ENCODE results near the gene IMMP1L.

Gene IMMP1L

DNA sequence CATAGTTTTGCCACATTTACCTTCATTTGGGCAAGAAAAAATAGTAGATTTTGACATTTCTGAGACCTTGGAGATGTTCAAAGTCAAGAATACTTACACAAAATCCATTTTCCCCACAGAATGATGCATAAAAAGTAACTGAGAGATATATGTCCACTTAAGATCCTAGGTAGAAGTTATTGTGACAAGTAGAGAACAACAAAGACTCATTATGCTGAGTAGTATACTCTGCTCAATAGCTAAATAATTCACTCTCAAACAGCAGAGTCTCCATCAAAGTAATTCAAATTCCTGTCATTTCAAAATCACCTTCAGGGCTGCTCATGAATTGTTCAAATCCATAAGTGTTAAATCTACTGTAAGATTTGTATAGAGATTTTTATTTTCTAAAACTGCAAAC is 35.3 kb downstream of the IMMP1L start:
- no peak overlapping the region for H3K27ac ChIP-seq
- H3K4me1 ChIP-seq: no peaks in the 10 kb centered on the region
- no peaks in the 10 kb centered on the region for H3K27me3 ChIP-seq
- no peak overlapping the region for H3K4me3 ChIP-seq
- intact Hi-C loops (cut with DNase I; ENCODE audit: low total_unique reads): no loop called here
- TF ChIP-seq, protein P1, sequence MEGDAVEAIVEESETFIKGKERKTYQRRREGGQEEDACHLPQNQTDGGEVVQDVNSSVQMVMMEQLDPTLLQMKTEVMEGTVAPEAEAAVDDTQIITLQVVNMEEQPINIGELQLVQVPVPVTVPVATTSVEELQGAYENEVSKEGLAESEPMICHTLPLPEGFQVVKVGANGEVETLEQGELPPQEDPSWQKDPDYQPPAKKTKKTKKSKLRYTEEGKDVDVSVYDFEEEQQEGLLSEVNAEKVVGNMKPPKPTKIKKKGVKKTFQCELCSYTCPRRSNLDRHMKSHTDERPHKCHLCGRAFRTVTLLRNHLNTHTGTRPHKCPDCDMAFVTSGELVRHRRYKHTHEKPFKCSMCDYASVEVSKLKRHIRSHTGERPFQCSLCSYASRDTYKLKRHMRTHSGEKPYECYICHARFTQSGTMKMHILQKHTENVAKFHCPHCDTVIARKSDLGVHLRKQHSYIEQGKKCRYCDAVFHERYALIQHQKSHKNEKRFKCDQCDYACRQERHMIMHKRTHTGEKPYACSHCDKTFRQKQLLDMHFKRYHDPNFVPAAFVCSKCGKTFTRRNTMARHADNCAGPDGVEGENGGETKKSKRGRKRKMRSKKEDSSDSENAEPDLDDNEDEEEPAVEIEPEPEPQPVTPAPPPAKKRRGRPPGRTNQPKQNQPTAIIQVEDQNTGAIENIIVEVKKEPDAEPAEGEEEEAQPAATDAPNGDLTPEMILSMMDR (IDR thresholded peaks at IDR 0.05): no peak
- H3K36me3 ChIP-seq: no peaks in the 10 kb centered on the region
- no peak for DNase-seq
- no peaks in the 10 kb centered on the region for H3K9me3 ChIP-seq

DNA sequence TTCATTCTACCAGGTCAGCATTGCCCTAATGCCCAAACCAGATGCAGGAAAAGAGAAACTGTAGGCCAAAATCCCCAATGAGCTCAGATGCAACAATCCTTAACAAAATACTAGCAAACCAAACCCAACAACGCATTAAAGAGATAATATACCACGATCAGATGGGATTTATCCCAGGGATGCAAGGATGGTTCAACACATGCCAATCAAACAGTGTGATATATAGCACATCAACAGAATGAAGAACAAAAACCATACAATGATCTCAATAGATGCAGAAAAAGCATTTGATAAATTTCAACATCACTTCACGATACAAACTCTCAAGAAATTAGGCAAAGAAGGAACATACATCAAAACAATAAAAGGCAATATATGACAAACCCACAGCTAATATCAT is 45.0 kb downstream of the IMMP1L start:
- TF ChIP-seq, protein P1 (IDR thresholded peaks at IDR 0.05): no peak
- H3K4me3 ChIP-seq: no peak overlapping the region
- no peaks in the 10 kb centered on the region for H3K27me3 ChIP-seq
- H3K36me3 ChIP-seq: peaks cover 4 to 12% (median 11%) of the 10 kb centered on the region in 3 donors
- intact Hi-C loops (cut with DNase I; ENCODE audit: low total_unique reads): no loop called here
- DNase-seq: no peak
- no peaks in the 10 kb centered on the region for H3K4me1 ChIP-seq
- H3K9me3 ChIP-seq: peaks cover 0 to 18% (median 13%) of the 10 kb centered on the region in 3 donors
- H3K27ac ChIP-seq: no peak overlapping the region

DNA sequence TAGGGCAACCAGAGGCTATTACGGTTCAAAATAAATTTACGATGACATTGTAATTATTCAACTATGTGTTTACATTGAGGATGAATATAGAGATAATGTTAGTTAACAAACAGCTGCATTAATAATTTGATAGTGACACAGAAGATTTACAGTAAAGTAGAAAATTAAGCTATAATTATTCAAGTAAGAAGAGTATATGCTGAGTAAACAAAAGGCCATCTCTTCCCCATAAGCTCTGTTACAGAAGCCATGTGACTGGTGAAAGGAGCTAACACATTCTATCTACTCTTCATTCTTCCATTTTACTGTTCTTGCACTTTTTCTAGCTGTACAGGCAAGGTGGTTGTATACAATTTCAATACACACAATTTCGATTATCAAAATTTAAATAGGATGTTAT is 54.2 kb downstream of the IMMP1L start:
- H3K9me3 ChIP-seq: no peaks in the 10 kb centered on the region
- H3K36me3 ChIP-seq: peaks cover 6 to 10% (median 7%) of the 10 kb centered on the region in 3 donors
- H3K4me1 ChIP-seq: no peaks in the 10 kb centered on the region
- intact Hi-C loops (cut with DNase I; ENCODE audit: low total_unique reads): loop anchor here (10.0 kb wide), 1 partner anchor 60 kb away; no protein-coding TSS in a partner anchor
- DNase-seq: no peak
- TF ChIP-seq, protein P1 (IDR thresholded peaks at IDR 0.05): no peak
- H3K27ac ChIP-seq: no peak overlapping the region
- no peaks in the 10 kb centered on the region for H3K27me3 ChIP-seq
- H3K4me3 ChIP-seq: no peak overlapping the region

DNA sequence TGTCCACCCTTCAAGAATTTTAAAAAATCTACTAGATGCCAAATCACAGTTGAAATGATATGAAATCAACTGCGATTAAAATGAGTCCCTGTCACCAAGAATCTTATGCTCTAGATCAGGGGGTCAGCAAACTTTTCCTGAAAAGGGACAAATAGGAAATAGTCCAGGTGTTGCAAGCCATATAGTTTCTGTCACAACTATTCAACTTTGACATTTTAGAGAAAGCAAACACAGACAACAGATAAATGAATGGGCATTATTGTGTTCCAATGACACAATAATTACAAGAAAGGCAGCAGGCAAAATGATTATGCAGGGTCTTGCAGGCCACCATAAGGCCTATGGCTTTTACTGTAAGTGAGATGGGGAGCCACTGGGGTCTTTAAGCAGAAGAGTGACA is 58.6 kb downstream of the IMMP1L start:
- intact Hi-C loops (cut with DNase I; ENCODE audit: low total_unique reads): loop anchor here (10.0 kb wide), 1 partner anchor 56 kb away; no protein-coding TSS in a partner anchor
- TF ChIP-seq, protein P1 (IDR thresholded peaks at IDR 0.05): no peak
- no peak for DNase-seq
- Histone ChIP-seq H3K36me3 (peaks cover 6 to 12% (median 10%) of the 10 kb centered on the region in 3 donors), H3K4me3 (no peak overlapping the region), H3K27ac (no peak overlapping the region), H3K9me3 (no peaks in the 10 kb centered on the region), H3K27me3 (no peaks in the 10 kb centered on the region), H3K4me1 (no peaks in the 10 kb centered on the region)

DNA sequence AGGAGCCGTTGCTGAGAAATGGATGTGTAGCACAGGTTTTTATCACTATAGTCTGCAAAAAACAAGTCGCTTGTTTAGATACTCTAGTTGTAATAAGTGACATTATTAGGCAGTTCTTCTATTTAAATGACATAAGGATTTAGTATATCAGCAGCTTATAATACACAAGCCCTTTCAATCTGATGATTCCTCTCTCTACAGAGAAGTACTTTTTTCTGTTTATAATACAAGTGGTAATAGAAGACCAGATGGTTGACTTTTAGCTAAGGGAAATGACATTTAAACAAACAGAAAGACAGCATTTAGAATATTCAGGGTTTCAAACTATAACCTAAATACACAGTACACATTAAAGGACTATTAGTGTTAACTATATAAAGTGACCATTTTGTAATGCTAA is 60.4 kb downstream of the IMMP1L start:
- no peak for DNase-seq
- TF ChIP-seq, protein P1 (IDR thresholded peaks at IDR 0.05): no peak
- H3K27me3 ChIP-seq: no peaks in the 10 kb centered on the region
- no peaks in the 10 kb centered on the region for H3K4me1 ChIP-seq
- H3K27ac ChIP-seq: no peak overlapping the region
- no peaks in the 10 kb centered on the region for H3K9me3 ChIP-seq
- intact Hi-C loops (cut with DNase I; ENCODE audit: low total_unique reads): no loop called here
- H3K4me3 ChIP-seq: no peak overlapping the region
- peaks cover 0 to 12% (median 10%) of the 10 kb centered on the region in 3 donors for H3K36me3 ChIP-seq

DNA sequence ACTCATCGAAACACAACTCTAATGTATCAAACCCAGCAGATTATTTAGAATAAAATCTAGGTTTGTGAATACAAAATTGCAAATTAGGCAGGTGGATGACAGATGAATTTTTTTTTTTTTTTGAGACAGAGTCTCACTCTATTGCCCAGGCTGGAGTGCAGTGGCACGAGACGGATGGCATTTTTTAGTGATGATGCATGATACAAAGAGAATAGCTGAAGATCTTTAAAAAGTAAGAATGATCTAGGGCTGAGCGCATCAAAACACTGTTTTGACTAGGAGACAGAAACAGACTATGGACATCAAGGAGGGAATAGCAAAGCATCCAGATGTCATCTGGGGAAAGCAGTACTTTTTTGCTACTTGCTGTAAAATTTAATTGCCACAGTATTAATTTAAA is 63.8 kb downstream of the IMMP1L start:
- Histone ChIP-seq H3K4me3 (no peak overlapping the region), H3K27ac (no peak overlapping the region), H3K27me3 (no peaks in the 10 kb centered on the region), H3K9me3 (no peaks in the 10 kb centered on the region), H3K4me1 (no peaks in the 10 kb centered on the region), H3K36me3 (peaks cover 0 to 5% (median 0%) of the 10 kb centered on the region in 3 donors)
- intact Hi-C loops (cut with DNase I; ENCODE audit: low total_unique reads): no loop called here
- no peak for DNase-seq
- TF ChIP-seq, protein P1 (IDR thresholded peaks at IDR 0.05): no peak

All from tibial artery (tissue), 4 donors.